ENCODE measurements around the gene RPS2.

GRCh38 chr16:1999866-2000514 lies 35.4 kb upstream of the RPS2 start:
- no peak for TF ChIP-seq CTCF (IDR thresholded peaks at IDR 0.05)
- no peak for TF ChIP-seq EZH2 (IDR thresholded peaks at IDR 0.05; ENCODE audit: borderline replicate concordance, insufficient read depth, low read depth, low read length, poor library complexity, severe bottlenecking)
